HCT116 (cell line): ENCODE measurements around the gene IL17C. TPM values are rescaled to one million over a fixed set of nuclear protein-coding genes. Genes with fewer than 3 reads are reported as not detected.

ENCODE experiments used
- ATAC-seq: fragments of 200-7000 bp; cut with Tn5 transposase; 2 replicates; pipeline ENCODE4 v1.9.1; 2020; ENCODE audit warnings: mild to moderate bottlenecking, moderate library complexity
- BruUV-seq: library from RNA; stranded (reverse); fragments of 400-500 nt; replicated peaks from 2 replicates; lab custom pipeline; 2021; lab: Mats Ljungman, UMichigan
- CTCF ChIA-PET: fragments of 300-600 bp; sonication (Branson Sonifier 250); formaldehyde crosslinking; loops from one replicate; lab custom pipeline; 2021; ENCODE audit warnings: antibody characterized with exemption; lab: Charles Lee
- POLR2A ChIA-PET: fragments of 300-600, 350-600 bp; sonication (Branson Sonifier 250); formaldehyde crosslinking; loops from one replicate; lab custom pipeline; 2021; ENCODE audit warnings: antibody characterized with exemption; lab: Charles Lee
- RAD21 ChIA-PET, 2 experiments: fragments of 300-600 bp; sonication (Branson Sonifier 250); formaldehyde crosslinking; loops; one replicate each; lab custom pipeline; 2023; ENCODE audit warnings: low total read pairs in 2 of 2; ENCODE audit not compliant: uncharacterized antibody in 2 of 2, unreplicated experiment in 2 of 2, low non-redundant PET in 1 of 2; lab: Charles Lee
- DNase-seq: peaks from one replicate; pipeline ENCODE4 v3.0.0-alpha.2; 2010; ENCODE audit warnings: low read depth, low spot score
- H2AFZ ChIP-seq: fragments of 200-600 bp; shearing (Covaris generic), sonication (generic); 2 replicates; pipeline ENCODE4 v1.6.1; 2017; ENCODE audit warnings: low read depth, mixed run types, mixed read lengths, antibody characterized with exemption, low read length; ENCODE audit not compliant: poor library complexity, severe bottlenecking
- H3K27ac ChIP-seq: 2 replicates; pipeline ENCODE4 v1.5.1; 2012; ENCODE audit warnings: low read depth, low read length
- H3K27me3 ChIP-seq: fragments of 200-600 bp; sonication (generic); 2 replicates; pipeline ENCODE4 v1.6.1; 2016; ENCODE audit warnings: mixed run types, low read length, mixed read lengths; ENCODE audit not compliant: insufficient read depth
- H3K36me3 ChIP-seq, 2 experiments: fragments of 200-500 bp in 1 of 2; fragments of 200-600 bp in 1 of 2; sonication (Bioruptor generic) in 1 of 2; sonication (generic) in 1 of 2; 2 replicates each; pipeline versions ENCODE4 v1.5.1 to v1.6.1; 2014 to 2016; ENCODE audit warnings: low read length in 2 of 2, inconsistent platforms in 1 of 2, mixed read lengths in 1 of 2, mixed run types in 1 of 2; ENCODE audit not compliant: insufficient read depth in 2 of 2, control insufficient read depth in 1 of 2
- H3K4me1 ChIP-seq, 2 experiments: fragments of 200-600 bp in 1 of 2; sonication (generic) in 1 of 2; 2 replicates each; pipeline versions ENCODE4 v1.5.1 to v1.6.1; 2012 to 2017; ENCODE audit warnings: low read length in 2 of 2, inconsistent platforms in 1 of 2, mild to moderate bottlenecking in 1 of 2, mixed read lengths in 1 of 2, mixed run types in 1 of 2, moderate library complexity in 1 of 2; ENCODE audit not compliant: insufficient read depth in 2 of 2, control insufficient read depth in 1 of 2
- H3K4me2 ChIP-seq: fragments of 200-600 bp; sonication (generic); 2 replicates; pipeline ENCODE4 v1.6.1; 2017; ENCODE audit warnings: mixed run types, low read length, mixed read lengths
- H3K4me3 ChIP-seq, 2 experiments: fragments of 200-600 bp in 1 of 2; sonication (generic) in 1 of 2; replicated peaks in 1 of 2; 2 replicates each; pipeline ENCODE4 v1.5.1; 2011 to 2016; ENCODE audit warnings: low read length in 2 of 2, control low read depth in 1 of 2, low read depth in 1 of 2, mild to moderate bottlenecking in 1 of 2, mixed read lengths in 1 of 2, mixed run types in 1 of 2
- H3K79me2 ChIP-seq: fragments of 200-600 bp; sonication (generic); 2 replicates; pipeline ENCODE4 v1.6.1; 2017; ENCODE audit warnings: mild to moderate bottlenecking, mixed run types, low read length, moderate library complexity, mixed read lengths; ENCODE audit not compliant: insufficient read depth
- H3K9ac ChIP-seq: fragments of 200-600 bp; sonication (generic); 2 replicates; pipeline ENCODE4 v1.6.1; 2016; ENCODE audit warnings: low read length, mixed read lengths
- H3K9me2 ChIP-seq: fragments of 200-600 bp; sonication (generic), shearing (Covaris generic); 2 replicates; pipeline ENCODE4 v1.6.1; 2017; ENCODE audit warnings: mixed run types, mild to moderate bottlenecking, moderate library complexity; ENCODE audit not compliant: insufficient read depth
- H3K9me3 ChIP-seq, 2 experiments: fragments of 200-500 bp in 1 of 2; fragments of 200-600 bp in 1 of 2; sonication (Bioruptor generic) in 1 of 2; sonication (generic) in 1 of 2; 2 replicates each; pipeline ENCODE4 v1.6.1; 2014 to 2017; ENCODE audit warnings: low read length in 2 of 2, mixed read lengths in 2 of 2, inconsistent platforms in 1 of 2, low read depth in 1 of 2, mild to moderate bottlenecking in 1 of 2, mixed run types in 1 of 2, moderate library complexity in 1 of 2; ENCODE audit not compliant: control insufficient read depth in 1 of 2, insufficient read depth in 1 of 2
- H4K20me1 ChIP-seq: fragments of 200-600 bp; sonication (generic), shearing (Covaris generic); 2 replicates; pipeline ENCODE4 v1.6.1; 2017; ENCODE audit warnings: mixed run types, mild to moderate bottlenecking, moderate library complexity; ENCODE audit not compliant: insufficient read depth
- CBX3 ChIP-seq: IDR thresholded peaks from 2 replicates; pipeline ENCODE4 v1.6.1; 2012; ENCODE audit warnings: low read depth
- CEBPB ChIP-seq: IDR thresholded peaks from 2 replicates; pipeline ENCODE4 v1.6.1; 2012; ENCODE audit warnings: low read depth
- ELF1 ChIP-seq: IDR thresholded peaks from 2 replicates; pipeline ENCODE4 v1.6.1; 2012; ENCODE audit warnings: low read depth, borderline replicate concordance
- EZH2 ChIP-seq: fragments of 200-600 bp; sonication (generic); IDR thresholded peaks from 2 replicates; pipeline ENCODE4 v1.6.1; 2017; ENCODE audit warnings: antibody characterized with exemption, mixed run types
- EZH2phosphoT487 ChIP-seq: fragments of 200-600 bp; IDR thresholded peaks from 2 replicates; pipeline ENCODE4 v1.6.1; 2018; ENCODE audit warnings: antibody characterized with exemption, borderline replicate concordance
- POLR2AphosphoS5 ChIP-seq: IDR thresholded peaks from 2 replicates; pipeline ENCODE4 v1.6.1; 2011; ENCODE audit warnings: mild to moderate bottlenecking, low read depth, low read length, moderate library complexity
- SRF ChIP-seq: IDR thresholded peaks from 2 replicates; pipeline ENCODE4 v1.6.1; 2012; ENCODE audit warnings: low read depth
- TCF7L2 ChIP-seq: IDR thresholded peaks from 2 replicates; pipeline ENCODE4 v1.7.0; 2011; ENCODE audit warnings: borderline replicate concordance, inconsistent platforms; ENCODE audit not compliant: insufficient read depth, insufficient read length; ENCODE audit errors: extremely low read depth
- ZNF274 ChIP-seq: fragments of 200-500 bp; sonication (Bioruptor generic); IDR thresholded peaks from 2 replicates; pipeline ENCODE4 v1.6.1; 2014; ENCODE audit warnings: mild to moderate bottlenecking, low read depth, low read length, inconsistent platforms
- intact Hi-C: fragments of 100-400 bp; cut with micrococcal nuclease; formaldehyde crosslinking; loops from 2 replicates; pipeline ENCODE4 v1.10.0; 2022
- total RNA-seq: library from RNA; stranded (reverse); gene quantifications from one replicate; pipeline ENCODE4 v1.2.1, GENCODE V29; 2021; ENCODE audit not compliant: unreplicated experiment
- TF ChIP-seq, protein P1 (sequence below): IDR thresholded peaks from 2 replicates; pipeline ENCODE4 v1.6.1; 2012
- TF ChIP-seq, protein P2 (sequence below): IDR thresholded peaks from 2 replicates; pipeline ENCODE4 v1.6.1; 2012

IL17C gene
- total RNA-seq, 1 experiment from 2014 or later = not detected

DNA sequence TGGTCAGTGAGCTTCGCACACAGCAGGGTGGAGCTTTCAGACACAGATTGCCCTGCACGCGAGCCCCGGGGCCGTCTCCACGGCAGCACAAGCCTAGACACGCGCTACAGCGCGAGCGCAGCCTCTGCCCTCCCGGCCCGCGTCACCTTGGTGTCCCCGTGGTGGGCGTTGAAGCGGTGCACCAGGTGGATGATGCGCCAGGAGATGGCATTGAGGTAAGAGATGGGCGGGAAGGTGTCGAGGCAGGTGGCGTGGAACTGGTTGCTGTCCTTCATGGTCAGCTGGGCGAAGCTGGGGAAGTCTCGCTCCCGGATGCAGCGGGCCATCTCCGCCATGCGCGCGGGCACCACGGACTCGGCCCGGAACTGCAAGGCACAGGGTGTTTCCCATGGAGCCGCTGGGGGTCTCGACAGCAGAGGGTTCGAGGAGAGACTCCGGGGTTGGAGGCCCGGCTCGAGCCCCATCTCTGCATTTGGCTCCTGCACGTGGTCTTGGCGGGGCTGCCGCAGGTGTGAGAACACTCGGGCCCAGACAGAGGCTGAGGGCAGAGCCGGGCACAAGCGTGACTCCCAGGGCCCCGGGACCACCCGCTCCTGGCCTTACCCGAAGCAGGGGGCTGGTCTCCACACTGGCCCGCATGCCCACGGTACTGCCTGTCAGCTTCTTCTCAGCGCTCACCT is 16.8 kb downstream of the IL17C start:
- Histone ChIP-seq H3K9ac (no peak overlapping the region), H4K20me1 (no peaks in the 10 kb centered on the region), H3K79me2 (peaks cover 16% of the 10 kb centered on the region), H2AFZ (no peak overlapping the region), H3K9me3 (no peaks in the 10 kb centered on the region), H3K4me1 (peaks cover 13 to 16% of the 10 kb centered on the region in 2 experiments), H3K27me3 (no peaks in the 10 kb centered on the region), H3K4me2 (no peak overlapping the region), H3K36me3 (peaks cover 4 to 6% of the 10 kb centered on the region in 2 experiments; a peak in 2 of 4 replicates), H3K9me2 (no peaks in the 10 kb centered on the region)
- DNase-seq (no peak), ATAC-seq (no peak)
- POLR2A ChIA-PET = no interaction called here
- intact Hi-C loops = no loop called here
- TF ChIP-seq ELF1 (no peak), EZH2 (no peak), POLR2AphosphoS5 (no peak), ZNF274 (no peak)
- TF ChIP-seq, all 23 proteins: peak for 0
- Histone ChIP-seq H3K4me3 (no peak overlapping the region), H3K27ac (no peak overlapping the region)
- ChIA-PET RAD21 (no interaction called here), CTCF (no interaction called here)
- no TSS peak for BruUV-seq

DNA sequence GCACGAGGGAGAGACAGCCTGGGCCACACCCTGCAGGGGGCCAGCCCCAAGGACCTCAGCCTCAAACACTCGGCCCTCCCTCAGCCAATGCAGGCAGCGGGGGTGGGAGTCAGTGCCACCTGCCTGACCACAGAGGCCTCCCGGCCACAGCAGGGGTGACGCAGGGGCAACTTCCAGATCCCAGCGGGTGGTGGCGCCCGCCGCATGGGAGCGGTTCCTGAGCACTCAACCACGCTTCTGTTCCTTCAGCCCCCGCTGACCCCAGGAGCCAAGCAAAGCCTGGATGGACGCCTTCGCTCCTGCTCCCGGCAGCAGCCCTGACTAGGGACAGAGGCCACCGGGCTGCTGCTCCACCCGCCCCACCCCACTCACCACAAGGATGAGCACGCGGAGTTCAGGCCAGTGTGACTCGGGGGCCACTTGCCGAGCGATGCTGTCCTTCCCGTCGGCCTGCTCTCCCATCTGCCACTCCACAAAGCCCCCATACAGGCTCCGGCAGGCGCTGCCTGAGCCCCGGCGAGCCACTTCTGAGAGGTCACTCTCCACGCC is 17.4 kb downstream of the IL17C start:
- Histone ChIP-seq H3K27ac (no peak overlapping the region), H3K4me3 (no peak overlapping the region), H3K9ac (no peak overlapping the region), H3K79me2 (peaks cover 13% of the 10 kb centered on the region), H2AFZ (no peak overlapping the region), H3K4me1 (peaks cover 13 to 15% of the 10 kb centered on the region in 2 experiments), H4K20me1 (no peaks in the 10 kb centered on the region), H3K4me2 (no peak overlapping the region), H3K9me3 (no peaks in the 10 kb centered on the region), H3K36me3 (peaks cover 4 to 6% of the 10 kb centered on the region in 2 experiments; a peak in 2 of 4 replicates), H3K9me2 (no peaks in the 10 kb centered on the region), H3K27me3 (no peaks in the 10 kb centered on the region)
- no peak for DNase-seq
- ChIA-PET CTCF (no interaction called here), POLR2A (no interaction called here), RAD21 (no interaction called here)
- no TSS peak for BruUV-seq
- intact Hi-C loops = no loop called here
- TF ChIP-seq CBX3 = no peak
- TF ChIP-seq, protein P1, sequence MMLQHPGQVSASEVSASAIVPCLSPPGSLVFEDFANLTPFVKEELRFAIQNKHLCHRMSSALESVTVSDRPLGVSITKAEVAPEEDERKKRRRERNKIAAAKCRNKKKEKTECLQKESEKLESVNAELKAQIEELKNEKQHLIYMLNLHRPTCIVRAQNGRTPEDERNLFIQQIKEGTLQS = no peak
- no peak for TF ChIP-seq TCF7L2
- TF ChIP-seq CEBPB = no peak
- TF ChIP-seq SRF = no peak
- no peak for TF ChIP-seq POLR2AphosphoS5
- TF ChIP-seq, protein P2, sequence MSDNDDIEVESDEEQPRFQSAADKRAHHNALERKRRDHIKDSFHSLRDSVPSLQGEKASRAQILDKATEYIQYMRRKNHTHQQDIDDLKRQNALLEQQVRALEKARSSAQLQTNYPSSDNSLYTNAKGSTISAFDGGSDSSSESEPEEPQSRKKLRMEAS = no peak
- TF ChIP-seq EZH2phosphoT487 = no peak
- no peak for ATAC-seq
